GM18858 (cell line): ENCODE results near the gene RMDN3.

ENCODE experiments used
- ATAC-seq: cut with Tn5 transposase; IDR thresholded peaks from one replicate; pipeline ENCODE4 v1.9.1; 2021; ENCODE audit not compliant: unreplicated experiment

RMDN3 gene, protein sequence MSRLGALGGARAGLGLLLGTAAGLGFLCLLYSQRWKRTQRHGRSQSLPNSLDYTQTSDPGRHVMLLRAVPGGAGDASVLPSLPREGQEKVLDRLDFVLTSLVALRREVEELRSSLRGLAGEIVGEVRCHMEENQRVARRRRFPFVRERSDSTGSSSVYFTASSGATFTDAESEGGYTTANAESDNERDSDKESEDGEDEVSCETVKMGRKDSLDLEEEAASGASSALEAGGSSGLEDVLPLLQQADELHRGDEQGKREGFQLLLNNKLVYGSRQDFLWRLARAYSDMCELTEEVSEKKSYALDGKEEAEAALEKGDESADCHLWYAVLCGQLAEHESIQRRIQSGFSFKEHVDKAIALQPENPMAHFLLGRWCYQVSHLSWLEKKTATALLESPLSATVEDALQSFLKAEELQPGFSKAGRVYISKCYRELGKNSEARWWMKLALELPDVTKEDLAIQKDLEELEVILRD

DNA sequence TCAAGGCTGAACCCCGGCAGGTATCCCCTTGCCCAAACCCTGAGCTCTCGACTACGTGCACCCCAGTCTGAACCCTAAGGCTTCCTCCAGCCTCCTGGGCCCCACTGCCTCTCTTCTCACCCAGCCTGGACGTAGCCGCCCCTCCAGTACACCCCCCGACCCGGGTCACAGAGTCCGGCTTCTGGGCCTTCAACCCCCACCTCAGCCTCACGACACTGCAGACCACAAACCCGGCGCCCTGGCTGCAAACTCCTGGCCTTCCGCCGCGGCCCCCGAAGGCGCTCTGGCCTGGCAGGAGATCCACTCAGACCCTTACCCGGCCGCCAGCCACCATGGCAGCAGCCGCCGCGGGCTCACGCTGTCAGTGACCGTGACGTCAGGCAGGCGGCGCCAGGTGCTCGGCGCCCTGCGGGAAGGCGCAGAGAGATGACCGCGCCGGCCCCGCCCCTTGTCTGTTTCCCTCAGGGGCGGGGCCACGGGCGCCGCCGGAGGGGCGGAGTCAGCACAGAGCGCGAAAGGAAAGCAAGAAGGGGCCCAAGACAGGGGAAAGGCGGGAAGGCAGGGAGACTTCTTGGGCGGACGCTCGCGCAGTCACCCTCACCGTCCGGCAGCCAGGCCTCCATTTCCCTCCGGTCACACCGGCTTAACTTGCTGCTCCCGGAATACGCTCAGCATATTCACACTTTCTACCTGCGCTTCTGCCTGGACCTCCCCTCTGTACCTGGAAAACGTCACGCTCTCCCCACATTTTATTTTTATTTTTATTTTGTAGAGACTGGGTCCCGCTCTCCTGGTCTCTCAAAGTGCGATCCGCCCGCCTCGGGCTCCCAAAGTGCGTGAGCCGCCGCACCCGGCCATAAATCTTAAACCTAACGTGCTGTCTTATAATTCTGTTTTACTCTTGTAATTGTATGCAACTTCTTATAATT is at the start of gene RMDN3:
TSS of gene RMDN3 (minus strand) at position 372 of the 929 bp plus-strand sequence. CDS start 471 bp downstream, outside the sequence.
- ATAC-seq, result peak; percentile 48

DNA sequence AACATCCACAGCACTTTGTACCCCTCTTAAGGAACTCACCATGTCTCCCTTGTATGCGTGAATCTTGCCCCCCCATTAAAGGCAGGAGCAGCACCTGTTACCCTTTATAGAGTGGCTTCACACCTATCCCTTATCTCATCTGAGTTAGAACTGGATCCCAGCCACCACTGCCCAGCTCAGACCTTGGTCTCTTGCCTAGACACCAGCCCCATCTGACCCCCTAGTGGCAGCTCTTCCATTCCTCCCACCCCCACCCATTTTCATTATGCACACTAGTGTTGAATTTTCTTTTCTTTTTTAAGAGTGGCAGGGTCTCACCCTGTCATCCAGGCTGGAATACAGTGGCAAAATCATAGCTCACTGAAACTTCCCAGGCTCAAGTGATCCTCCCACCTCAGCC is 48.6 kb upstream of the RMDN3 start:
- no peak for ATAC-seq

DNA sequence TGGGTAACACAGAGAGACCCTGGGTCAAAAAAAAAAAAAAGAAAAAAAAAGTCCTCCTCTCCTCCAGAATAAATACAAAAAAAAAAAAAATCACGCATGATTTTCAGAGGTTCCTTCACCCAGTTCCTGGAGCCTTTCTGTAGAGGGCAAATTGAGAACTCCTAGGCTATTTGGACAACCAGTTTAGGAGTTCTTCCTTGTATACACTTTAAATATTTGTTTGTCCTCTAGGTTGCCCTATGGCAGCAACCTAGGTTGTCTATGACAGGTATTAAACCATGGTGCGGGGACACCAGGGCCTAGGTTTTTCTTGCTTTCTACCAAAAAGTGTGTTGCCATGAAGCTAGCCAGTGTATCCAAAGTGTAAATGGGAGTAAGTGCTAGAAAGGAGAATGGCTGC is 48.0 kb upstream of the RMDN3 start:
- no peak for ATAC-seq

DNA sequence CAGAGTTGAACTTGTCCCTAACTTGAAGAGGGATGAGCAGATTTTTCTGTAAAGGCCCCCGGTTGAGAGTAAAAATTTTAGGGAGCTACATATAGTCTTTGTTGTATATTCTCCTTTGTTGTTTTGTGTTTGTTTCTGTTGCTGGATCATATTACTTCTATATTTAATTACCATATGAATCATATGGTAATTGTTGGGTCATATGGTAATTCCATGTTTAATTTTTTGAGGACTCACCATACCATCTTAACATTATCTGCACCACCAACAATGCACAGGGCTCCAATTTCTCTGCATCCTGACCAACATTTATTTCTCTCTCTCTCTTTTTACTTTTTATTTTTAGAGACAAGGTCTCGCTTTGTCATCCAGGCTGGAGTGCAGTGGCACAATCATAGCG is 44.5 kb upstream of the RMDN3 start:
- ATAC-seq, result no peak

DNA sequence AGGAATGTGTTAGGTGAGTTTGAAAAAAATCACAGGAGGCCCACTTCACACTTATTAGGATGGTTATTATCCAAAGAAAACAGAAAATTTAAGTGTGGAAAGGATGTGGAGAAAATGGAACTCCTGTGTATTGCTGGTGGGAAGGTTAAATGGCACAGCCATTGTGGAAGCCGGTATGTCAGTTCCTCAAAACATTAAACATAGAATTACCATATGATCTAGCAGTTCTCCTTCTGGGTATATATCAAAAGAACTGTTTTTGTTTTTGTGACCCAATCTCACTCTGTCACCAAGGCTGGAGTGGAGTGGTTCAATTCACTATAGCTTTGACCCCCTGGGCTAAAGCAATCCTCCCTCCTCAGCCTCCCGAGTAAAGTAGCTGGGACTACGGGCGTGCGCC is 41.5 kb upstream of the RMDN3 start:
- ATAC-seq, result no peak

DNA sequence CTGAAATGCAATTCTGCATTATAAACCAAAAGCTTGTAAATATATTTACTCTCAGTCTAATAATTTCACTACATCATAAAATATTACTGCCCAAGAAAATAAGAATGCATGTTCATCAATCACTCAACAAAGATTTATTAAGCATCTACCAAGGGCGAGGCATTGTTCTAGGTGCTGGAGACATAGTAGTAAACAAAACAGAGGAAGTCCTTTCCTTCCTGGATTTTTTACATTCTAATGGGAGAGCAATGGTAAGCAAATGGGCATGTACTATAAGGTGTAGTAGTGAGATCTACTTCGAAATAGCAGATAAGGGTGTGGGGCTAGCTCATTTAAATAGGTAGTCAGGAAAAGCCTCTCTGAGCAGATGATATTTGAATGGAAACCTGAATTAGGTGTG is 41.0 kb upstream of the RMDN3 start:
- no peak for ATAC-seq

DNA sequence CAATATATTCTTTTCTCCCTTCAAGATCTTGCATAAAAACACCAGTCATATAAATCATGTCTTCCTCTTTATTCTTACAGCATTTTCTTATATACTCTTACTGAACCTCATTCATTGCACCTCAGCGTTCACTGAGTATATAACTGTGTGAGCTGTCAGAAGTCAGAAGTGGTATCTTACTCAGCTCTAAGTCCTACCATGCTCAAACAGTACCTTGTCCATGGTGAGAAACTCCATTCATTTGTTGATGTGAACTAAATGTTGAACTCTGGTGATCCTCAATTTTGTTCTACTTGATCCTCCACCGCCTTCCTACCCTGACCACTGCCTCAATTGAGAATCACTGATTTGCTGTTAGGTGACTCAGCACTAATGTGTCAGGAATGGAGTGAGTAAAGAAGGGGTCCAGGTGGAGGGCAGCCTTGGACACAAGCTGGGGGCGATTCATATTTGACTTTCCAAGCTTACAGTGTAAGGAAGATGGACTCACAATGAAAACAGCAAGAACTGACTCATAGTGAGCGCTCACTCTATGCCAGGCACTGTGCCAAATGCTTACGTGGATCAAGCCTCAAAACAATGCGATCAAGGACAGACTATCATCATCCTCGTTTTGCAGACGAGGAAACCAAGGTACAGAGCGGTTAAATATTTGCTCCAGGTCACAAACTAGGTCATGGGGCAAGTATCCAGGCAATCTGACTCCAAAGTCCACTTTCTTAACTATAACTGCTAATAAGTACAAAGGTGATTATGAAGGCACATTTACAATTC is 38.3 kb upstream of the RMDN3 start:
- no peak for ATAC-seq

DNA sequence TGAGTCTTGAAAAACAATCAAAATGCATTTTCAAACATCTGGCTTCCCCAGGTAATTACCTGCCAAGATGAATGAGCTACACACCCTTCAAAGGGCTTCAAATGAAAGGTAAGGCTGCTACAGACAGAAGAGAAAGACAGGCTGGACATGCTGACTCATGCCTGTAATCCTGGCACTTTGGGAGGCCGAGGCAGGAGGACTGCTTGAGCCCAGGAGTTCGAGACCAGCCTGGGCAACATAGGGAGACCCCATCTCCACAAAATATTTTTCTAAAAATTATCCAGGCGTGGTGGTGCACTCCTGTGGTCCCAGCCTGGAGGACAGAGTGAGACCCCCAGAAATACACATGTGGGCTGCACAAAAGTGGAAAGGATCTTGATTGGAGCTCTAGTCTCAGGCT is 37.3 kb upstream of the RMDN3 start:
- ATAC-seq, result no peak

DNA sequence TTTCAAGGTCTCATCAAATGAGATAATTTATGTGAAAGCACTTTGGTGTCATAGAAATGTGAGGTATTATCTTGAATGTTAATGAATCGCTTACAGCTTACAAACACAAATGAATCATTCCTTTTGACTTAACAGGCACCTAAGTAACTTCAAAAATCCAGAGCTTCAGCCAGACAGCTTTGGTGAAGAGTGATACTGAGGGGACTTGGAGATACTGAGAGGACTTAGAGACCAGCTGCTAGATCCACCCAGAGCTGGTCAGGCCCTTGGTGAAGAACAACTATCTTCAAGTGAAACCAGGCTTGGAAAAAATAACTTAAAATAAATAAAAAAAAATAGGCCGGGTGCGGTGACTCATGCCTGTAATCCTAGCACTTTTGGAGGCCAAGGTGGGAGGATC is 35.7 kb upstream of the RMDN3 start:
- no peak for ATAC-seq

DNA sequence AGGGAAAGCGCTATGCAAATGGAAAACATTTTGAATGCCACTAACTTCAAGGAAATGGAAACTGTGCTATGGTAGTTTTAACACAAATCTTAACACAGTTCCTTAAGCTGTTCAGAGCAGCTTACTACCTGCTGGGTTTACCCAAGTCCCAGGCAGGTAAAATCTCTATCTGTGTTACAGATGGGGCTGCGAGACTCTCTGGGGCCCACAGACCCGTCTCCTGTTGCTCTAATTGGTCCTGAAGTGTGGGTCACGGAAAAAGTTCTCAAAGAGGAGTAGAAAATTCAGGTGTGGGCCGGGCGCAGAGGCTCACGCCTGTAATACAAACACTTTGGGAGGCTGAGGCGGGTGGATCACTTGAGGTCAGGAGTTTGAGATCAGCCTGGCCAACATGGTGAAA is 34.9 kb upstream of the RMDN3 start:
- no peak for ATAC-seq

DNA sequence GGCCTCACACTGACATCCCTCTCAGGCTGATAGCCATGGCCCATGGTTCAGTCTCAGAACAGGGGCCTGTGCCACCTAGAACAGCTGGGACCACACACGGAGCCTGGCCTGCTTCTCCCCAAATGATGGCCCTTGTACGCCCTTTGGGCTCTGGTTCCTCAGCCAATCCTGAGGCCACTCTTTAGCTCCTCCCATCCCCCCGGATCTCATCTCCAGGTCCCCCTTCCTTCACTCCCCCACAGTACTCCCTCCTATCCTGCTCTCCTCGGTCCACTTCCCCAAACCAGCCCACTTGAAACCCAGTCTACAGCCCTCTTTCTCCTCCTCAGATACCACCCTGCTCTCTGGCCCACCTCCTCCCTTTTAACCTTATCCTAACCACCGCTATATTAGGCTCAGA is 34.1 kb upstream of the RMDN3 start:
- ATAC-seq, result no peak

DNA sequence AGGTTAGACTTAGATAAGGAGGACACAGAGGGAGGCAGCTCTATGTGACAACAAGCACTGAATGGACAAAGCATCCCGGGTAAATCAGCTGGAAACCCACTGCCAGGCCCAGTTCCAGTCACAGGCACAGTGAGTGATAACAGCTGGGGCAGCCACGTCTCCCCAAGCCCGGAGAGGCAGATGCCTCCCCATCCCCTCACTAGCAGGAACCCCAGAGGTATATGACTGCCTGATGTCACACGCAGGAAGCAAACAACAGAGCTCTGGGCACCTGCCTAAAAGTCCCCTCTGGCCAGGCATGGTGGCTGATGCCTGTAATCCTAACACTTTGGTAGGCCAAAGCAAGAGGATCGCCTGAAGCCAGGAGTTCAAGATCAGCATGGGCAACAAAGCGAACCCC is 32.9 kb upstream of the RMDN3 start:
- no peak for ATAC-seq

DNA sequence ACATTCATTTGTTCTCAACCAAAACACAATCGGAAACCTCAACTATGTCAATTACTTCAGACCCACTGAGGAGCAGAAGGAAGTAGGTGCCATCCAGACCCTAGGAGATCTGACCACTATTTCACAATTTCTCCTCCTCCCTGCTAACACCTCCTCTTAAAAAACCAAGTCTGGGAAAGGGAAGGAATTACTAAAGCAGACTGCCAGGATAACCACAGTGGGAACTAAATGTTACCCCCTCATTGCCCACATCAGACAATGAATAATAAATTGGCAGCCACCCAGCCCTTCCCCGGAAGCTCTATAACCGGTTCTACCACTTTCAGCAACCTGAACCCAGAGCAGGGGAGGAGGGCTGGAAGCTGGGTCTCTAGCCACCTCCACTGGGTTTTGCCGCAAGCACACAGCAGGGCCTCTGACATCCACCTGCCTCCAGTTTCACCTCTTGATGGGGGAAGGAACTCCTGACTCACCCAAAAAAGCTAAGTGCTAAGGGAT is 32.3 kb upstream of the RMDN3 start:
- ATAC-seq, result no peak

DNA sequence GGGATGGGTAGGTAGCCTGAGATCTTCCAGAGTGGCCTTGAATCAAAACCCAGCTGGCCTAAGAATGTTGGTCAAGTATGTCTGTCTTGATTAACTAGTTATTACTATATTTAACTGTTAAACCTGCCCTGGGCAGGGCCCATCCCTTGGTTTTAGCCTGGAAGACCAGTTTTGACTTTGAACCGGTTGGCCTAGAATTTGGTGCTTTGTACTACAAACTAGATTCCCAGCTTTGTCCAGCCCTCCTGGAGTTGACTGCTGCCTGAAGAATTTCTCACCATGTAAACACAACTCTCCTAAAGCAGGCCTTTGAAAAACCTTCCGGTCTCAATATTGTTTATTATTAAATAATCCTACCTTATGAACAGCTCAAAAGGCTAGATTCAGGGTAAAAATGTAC is 30.8 kb upstream of the RMDN3 start:
- ATAC-seq, result no peak

DNA sequence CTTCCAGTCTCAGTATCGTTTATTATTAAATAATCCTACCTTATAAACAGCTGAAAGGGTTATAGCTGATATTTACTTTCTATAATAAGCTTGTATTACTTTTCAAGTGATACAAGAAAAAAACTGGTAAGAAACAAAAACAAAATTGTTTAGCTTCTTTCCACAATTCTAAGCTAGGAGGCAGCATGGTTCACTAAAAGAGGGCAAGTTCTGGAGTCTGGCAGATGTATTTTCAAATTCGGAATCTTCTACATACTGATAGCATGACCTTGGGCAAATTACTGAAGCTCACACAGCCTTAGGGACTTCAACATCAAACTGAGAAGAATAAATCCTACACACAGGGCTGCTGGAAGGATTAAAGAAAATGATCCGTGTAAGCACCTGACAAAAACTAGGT is 30.1 kb upstream of the RMDN3 start:
- ATAC-seq, result no peak

DNA sequence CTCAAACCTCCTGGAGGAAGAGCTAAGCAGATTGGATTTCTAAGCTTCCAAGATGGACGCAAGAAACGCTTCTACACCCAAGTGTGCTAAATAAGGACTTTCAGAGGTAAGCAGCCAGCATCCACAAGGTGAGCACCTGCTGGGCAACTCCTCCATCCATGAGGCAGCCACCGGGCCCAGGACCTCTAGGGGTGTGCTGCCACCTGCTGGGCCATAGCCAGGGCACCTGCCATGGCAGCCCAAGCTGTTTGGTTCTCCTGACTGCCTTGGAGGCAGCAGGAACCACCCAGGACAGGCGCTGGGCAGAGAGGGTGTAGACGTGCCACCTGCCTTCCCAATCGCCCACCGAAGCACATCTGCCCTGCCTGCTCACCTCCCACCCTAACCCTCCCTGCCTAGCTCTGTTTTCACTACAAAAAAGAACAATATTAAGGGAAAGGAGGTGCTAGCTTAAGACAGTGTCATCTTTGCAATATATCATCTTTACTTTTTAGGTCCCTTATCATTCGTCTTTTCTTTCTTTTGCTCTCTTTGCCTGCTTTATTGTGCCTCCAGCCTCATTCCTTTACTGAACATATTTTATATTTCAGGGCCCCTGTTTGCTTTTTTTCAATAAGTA is 27.7 kb upstream of the RMDN3 start:
- no peak for ATAC-seq

DNA sequence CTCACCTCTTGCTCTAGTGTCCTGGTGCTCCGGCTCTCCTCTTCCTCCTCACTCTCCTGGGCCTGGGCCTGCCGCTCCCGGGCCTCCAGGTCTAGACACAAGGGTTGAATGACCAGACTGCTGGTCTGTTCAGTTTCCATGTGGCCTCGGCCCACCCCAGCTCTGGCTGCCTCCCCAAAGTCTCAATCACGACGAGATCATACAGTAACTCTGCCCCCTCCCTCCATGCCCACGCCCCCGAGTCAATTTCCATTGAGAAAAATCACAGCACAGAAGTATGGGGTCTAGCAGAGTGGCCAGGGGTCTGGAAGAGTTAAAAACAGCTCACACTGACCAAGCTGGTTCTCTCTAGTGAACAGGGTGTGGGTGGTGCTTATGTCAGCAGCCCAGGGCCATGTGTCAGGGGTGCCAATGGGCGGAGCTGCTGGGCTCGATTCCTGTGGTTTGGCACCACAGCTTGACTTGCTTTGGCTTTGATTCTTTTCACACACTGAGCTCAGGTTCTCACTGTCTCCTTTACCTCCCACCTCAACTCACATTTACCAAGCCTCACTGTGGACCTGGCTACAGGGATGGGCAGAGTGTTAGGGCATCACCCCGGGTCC is 21.6 kb upstream of the RMDN3 start:
- no peak for ATAC-seq

DNA sequence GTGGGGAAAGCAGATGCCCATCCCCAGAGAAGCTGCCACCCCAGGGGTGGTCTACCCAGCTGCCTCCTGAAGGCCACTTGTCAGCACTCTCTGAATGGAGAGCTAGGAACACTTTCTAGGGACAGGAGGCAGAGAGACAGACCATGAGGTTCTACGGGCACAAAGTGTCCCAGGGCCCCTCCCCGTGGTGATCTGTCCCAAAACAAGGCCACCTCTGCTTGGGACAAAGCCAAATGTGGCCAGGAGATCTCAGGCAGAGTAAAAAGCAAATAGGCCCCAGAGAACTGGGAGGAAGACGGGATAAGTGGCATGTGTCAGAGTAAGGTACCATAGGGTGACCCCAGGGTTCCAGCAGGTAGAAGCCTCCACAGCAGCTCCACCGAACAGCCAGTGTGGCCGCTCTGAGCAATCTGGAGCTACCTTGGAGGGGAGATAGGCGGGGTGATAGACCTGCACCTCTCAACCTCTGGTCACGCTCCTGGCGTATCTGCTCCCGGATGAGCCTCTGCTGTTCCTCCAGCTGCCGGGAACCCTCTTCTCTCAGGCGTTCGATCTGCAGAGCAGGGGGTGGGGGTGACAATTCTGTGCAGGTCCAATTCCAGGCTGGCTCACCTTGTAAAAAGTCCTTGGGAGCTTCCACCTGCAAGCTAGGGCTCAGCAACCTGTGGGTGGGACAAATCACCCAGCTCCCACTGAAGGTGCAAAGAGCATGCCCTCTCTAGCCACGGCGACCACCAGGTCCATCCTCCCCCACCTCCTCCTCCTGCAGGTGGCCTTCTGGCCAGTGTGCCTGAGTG is 20.9 kb upstream of the RMDN3 start:
- no peak for ATAC-seq

DNA sequence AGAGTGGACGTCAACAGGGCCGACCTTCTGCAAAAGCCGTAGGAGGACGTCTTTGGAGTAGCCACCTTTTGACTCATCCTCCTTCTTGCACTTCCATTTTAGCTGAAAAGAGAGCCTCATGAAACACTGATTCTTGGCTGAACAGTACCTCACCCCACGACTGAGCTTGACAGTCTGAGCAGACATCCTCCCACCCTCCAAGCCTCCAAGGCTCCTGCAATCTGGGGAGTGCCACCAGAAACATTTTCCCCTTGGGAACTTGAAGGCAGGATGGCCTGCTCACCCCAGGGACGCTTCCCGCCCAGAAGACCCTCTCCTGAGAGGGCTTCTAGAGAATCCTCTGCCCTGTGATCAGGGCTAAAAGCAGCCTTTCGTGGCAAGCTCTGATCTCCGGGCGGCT is 20.0 kb upstream of the RMDN3 start:
- no peak for ATAC-seq
